Thyroid gland (tissue), 4 donors: ENCODE data around the gene FTL. TPM values are rescaled to one million over a fixed set of nuclear protein-coding genes. Genes with fewer than 3 reads are reported as not detected.
"Not testable (repeated sequence)": the region's sequence is repeated elsewhere in the genome, so short reads cannot be mapped to it uniquely, and the experiment has no call there.

Experiments
- DNase-seq, 2 donors: peaks; one replicate each; pipeline ENCODE4 v3.0.0-alpha.2; 2019
- H3K27ac ChIP-seq, 3 donors: fragments of 200-600 bp; sonication (generic); 1 replicate in 2 of 3; 2 replicates in 1 of 3; pipeline ENCODE4 v1.5.1; 2016 to 2019; ENCODE audit warnings: mild to moderate bottlenecking in 1 of 3, moderate library complexity in 1 of 3
- H3K27me3 ChIP-seq: fragments of 200-600 bp; sonication (generic); one replicate; pipeline ENCODE4 v1.5.1; 2019
- H3K36me3 ChIP-seq, 2 donors: fragments of 200-600 bp; sonication (generic); one replicate each; pipeline ENCODE4 v1.5.1; 2016 to 2019
- H3K4me1 ChIP-seq, 2 donors: fragments of 200-600 bp; sonication (generic); one replicate each; pipeline ENCODE4 v1.5.1; 2017 to 2019
- H3K4me3 ChIP-seq, 3 donors: fragments of 200-600 bp; sonication (generic); replicated peaks in 1 of 3; 1 replicate in 2 of 3; 2 replicates in 1 of 3; pipeline ENCODE4 v1.5.1; 2016; ENCODE audit warnings: mild to moderate bottlenecking in 1 of 3
- H3K9me3 ChIP-seq: fragments of 200-600 bp; sonication (generic); one replicate; pipeline ENCODE4 v1.5.1; 2017
- CTCF ChIP-seq, 6 experiments: fragments of 200-600 bp in 3 of 6; fragments of 450-650 bp in 3 of 6; sonication (generic) in 3 of 6; IDR thresholded peaks; one replicate each; pipeline ENCODE4 v1.5.1; 2016 to 2019; ENCODE audit warnings: antibody characterized with exemption in 6 of 6, mild to moderate bottlenecking in 2 of 6, inconsistent platforms in 1 of 6, moderate library complexity in 1 of 6
- POLR2A ChIP-seq, 2 donors: fragments of 450-650 bp; IDR thresholded peaks; one replicate each; pipeline ENCODE4 v1.6.1; 2017; ENCODE audit warnings: antibody characterized with exemption in 2 of 2, mild to moderate bottlenecking in 2 of 2, moderate library complexity in 1 of 2
- WGBS, 2 donors: methylation state at CpG; one replicate each; pipeline ENCODE4 v1.1.5; 2017; 5-methylcytosine and 5-hydroxymethylcytosine counted together
- intact Hi-C: fragments of 100-400 bp; cut with DNase I; formaldehyde crosslinking; loops from one replicate; pipeline ENCODE4 v1.15.1; 2023
- total RNA-seq, 4 donors: library from RNA; depleted of rRNA; stranded (reverse); fragments of >200 nt; gene quantifications; one replicate each; pipeline ENCODE4 v1.2.3, GENCODE V29; 2016

FTL gene
- total RNA-seq, 4 donors from 2014 or later, result 5,748 to 12,335 (median 7,175) TPM

- intact Hi-C loops, result no loop called here
- no peaks in the 10 kb centered on the region for H3K4me1 ChIP-seq
- H3K27me3 ChIP-seq, result no peaks in the 10 kb centered on the region
- no peaks in the 10 kb centered on the region for H3K9me3 ChIP-seq
- WGBS, 2 donors, result 71 to 82% methylated on average over 4 to 9 of the region's 10 CpGs
- no peak for DNase-seq
- no peak overlapping the region for H3K4me3 ChIP-seq
- peaks cover 34 to 41% of the 10 kb centered on the region in 2 donors for H3K36me3 ChIP-seq
- H3K27ac ChIP-seq, result no peak overlapping the region
- no peak for TF ChIP-seq CTCF (IDR thresholded peaks at IDR 0.05)
These were observed 44.2 kb upstream of the FTL start for GRCh38 chr19:48920949-48921348.

GRCh38 chr19:48921721-48922500 lies 43.2 kb upstream of the FTL start:
- no peaks in the 10 kb centered on the region for H3K9me3 ChIP-seq
- no peaks in the 10 kb centered on the region for H3K4me1 ChIP-seq
- no peaks in the 10 kb centered on the region for H3K27me3 ChIP-seq
- H3K4me3 ChIP-seq, result no peak overlapping the region
- no peak for DNase-seq
- intact Hi-C loops, result no loop called here
- 81 to 91% methylated on average over 8 to 11 of the region's 12 CpGs for WGBS, 2 donors
- no peak for TF ChIP-seq CTCF (IDR thresholded peaks at IDR 0.05)
- TF ChIP-seq POLR2A (IDR thresholded peaks at IDR 0.05), result no peak
- no peak overlapping the region for H3K27ac ChIP-seq
- H3K36me3 ChIP-seq, result peaks cover 28 to 33% of the 10 kb centered on the region in 2 donors

GRCh38 chr19:48922548-48923490 lies 42.3 kb upstream of the FTL start:
- DNase-seq, result no peak
- intact Hi-C loops, result no loop called here
- 85 to 87% methylated on average over 13 to 18 of the region's 18 CpGs for WGBS, 2 donors
- Histone ChIP-seq H3K4me1 (no peaks in the 10 kb centered on the region), H3K9me3 (no peaks in the 10 kb centered on the region), H3K27ac (no peak overlapping the region), H3K27me3 (no peaks in the 10 kb centered on the region), H3K36me3 (peaks cover 28 to 32% of the 10 kb centered on the region in 2 donors), H3K4me3 (no peak overlapping the region)
- TF ChIP-seq CTCF (IDR thresholded peaks at IDR 0.05) (no peak), POLR2A (IDR thresholded peaks at IDR 0.05) (no peak)

- DNase-seq, result no peak
- Histone ChIP-seq H3K27ac (no peak overlapping the region), H3K4me1 (no peaks in the 10 kb centered on the region), H3K27me3 (no peaks in the 10 kb centered on the region), H3K4me3 (no peak overlapping the region), H3K36me3 (peaks cover 12 to 18% of the 10 kb centered on the region in 2 donors), H3K9me3 (no peaks in the 10 kb centered on the region)
- intact Hi-C loops, result no loop called here
- WGBS, 2 donors, result 81 to 85% methylated on average over 11 of the region's 11 CpGs
- TF ChIP-seq POLR2A (IDR thresholded peaks at IDR 0.05) (no peak), CTCF (IDR thresholded peaks at IDR 0.05) (no peak)
These were observed 39.8 kb upstream of the FTL start for GRCh38 chr19:48925240-48925843.

- H3K4me1 ChIP-seq, H3K4me3 ChIP-seq, DNase-seq, H3K27me3 ChIP-seq, H3K27ac ChIP-seq, intact Hi-C loops, H3K9me3 ChIP-seq: not testable (repeated sequence)
- peaks cover 9 to 17% of the 10 kb centered on the region in 2 donors for H3K36me3 ChIP-seq
- 82 to 86% methylated on average over 8 of the region's 8 CpGs for WGBS, 2 donors
These were observed 39.2 kb upstream of the FTL start for GRCh38 chr19:48925890-48926289.
